GM21381 (cell line): ENCODE results near the gene FHL3.
"Not testable (repeated sequence)": the region's sequence is repeated elsewhere in the genome, so short reads cannot be mapped to it uniquely, and the experiment has no call there.

Source experiments
- ATAC-seq: cut with Tn5 transposase; IDR thresholded peaks from one replicate; pipeline ENCODE4 v1.9.1; 2021; ENCODE audit warnings: mild to moderate bottlenecking, moderate library complexity; ENCODE audit not compliant: unreplicated experiment

FHL3 gene

DNA sequence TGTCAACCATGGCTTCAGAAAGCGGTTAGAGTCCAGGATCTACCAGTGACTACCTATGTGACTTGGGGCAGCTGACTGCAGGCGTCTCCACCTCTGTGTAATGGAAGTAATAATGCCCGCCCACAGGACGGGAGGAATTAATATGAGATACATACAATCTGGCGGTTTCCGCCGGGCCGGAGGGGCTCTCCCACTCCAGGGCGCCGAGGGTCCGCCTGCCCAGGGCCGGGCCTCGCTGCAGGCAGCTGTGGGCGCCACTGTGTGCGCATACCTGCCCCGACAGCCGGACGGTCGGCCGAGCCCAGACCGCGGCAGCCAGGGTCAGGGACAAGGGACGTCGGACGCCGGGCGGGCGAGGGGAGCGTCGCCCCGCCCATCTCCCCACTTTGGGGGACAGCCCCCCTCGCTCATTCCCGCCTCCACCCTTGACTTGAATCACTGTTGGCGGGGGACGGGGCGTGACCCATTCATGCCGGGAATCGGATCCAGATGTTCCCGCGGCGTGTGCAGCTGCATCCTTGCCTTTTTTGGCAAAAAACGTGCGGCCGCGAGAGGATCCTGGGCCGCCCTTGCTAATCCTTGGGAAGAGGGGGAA is 9.5 kb downstream of the FHL3 start:
- ATAC-seq, result no peak

DNA sequence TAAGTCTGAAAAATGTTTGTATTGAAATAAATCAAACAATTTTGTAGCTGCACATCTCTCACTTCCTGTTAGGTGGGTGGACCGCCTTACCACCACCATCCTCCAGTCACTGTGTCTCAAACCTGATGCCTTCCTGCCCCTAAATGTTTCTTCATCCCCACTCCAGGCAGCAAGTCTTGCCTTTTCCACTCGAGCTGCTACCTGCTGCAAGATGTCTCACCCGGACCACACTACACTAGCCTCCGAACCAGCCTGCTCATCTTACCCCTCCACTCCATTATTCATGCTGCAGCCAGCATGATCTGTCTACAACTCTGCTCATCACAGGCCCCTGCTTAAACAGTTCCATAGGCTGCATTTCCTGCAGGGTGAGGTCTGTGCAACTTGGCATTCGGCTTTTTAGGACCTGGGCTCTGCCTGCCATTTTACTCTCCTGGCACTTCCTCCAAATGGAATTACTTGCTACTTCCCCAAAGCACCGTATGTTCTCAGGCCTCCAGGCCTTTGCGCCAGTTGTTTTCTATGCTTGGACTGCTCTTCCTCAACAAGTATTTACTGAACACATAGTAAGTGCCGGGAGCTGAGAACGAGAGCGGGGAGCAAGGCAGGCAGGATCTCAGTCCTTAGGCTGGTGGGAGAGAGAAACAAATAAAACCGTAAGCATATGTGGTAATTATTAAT is 10.3 kb downstream of the FHL3 start:
- ATAC-seq, result no peak

DNA sequence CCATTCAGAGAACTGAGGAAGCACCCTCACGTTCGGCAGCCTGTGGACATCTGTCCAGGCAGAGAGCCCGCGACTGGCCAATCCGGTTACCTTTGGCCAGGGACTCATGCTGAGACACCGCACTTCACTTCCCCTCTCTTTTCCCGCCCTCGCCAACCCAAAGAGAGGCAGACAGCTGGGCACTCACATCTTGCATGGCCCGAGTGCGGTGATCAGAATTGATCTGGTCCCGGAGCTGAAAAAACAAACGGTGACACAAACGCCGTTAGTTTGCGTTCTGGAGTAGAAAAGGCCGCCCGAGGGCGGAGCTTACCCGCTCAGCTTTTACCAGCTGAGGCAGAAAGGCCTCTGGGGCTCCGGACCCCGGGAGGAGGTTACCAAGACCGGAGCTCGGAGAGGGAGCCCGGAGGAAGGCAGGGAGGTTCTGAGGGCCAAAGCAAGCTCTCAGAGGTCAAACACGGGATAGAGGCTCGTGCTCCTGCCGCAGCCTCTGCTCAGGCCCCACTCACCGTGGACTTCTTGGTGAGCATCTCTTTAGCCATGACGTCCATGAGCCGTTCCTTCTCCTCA is 15.9 kb downstream of the FHL3 start:
- ATAC-seq, result peak; percentile 29

DNA sequence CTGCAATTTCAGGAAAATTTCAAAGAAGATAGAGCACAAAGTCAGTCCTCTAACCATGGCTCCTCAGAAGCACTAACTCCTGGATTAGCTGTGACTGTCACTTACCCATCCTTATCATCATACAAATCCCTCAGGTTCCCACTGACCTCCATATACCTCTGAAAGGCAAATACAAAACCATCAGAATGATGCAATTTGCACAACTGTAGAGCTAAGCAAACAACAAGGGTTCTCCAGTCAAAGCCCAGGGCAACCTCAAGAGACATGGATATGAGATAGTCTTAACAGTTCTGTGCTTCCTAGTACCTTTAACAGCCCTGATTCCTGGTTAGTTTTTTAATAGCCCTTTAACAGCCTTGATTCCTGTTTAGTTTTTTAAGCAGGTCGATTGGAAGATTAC is 17.6 kb downstream of the FHL3 start:
- no peak for ATAC-seq

DNA sequence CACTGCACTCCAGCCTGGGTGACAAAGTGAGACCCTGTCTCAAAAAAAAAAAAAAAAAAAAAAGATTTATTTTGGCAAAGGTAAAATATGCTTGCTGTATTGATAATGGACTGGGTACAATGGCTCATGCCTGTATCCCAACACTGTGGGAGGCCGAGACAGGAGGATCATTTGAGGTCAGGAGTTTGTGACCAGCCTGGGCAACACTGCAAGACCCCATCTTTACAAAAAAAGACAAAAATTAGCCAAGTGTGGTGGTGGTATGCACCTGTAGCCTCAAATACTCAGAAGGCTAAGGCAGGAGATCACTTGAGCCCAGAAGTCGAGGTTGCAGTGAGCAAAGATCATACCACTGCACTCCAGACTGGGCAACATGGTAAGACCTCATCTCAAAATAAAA is 21.8 kb downstream of the FHL3 start:
- ATAC-seq, result no peak

DNA sequence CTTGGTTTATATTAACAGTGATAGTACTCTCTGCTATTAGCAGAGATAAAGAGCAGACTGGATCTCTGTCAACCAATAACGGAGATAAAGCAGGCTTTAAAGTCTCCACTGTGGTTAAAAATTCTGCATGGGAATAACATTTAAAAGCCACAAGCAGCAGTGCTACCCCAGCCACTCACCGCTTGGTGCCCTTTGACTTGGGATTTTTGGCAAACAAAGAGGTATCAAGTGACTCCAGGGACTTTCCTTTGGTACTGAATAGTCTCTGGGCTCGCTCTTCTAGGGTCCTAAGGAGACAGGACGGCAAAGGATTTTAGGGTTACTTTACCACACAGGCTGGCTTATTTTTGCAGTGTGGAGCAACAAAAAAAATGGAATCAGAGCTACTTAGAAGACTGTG is 26.8 kb downstream of the FHL3 start:
- ATAC-seq, result no peak

DNA sequence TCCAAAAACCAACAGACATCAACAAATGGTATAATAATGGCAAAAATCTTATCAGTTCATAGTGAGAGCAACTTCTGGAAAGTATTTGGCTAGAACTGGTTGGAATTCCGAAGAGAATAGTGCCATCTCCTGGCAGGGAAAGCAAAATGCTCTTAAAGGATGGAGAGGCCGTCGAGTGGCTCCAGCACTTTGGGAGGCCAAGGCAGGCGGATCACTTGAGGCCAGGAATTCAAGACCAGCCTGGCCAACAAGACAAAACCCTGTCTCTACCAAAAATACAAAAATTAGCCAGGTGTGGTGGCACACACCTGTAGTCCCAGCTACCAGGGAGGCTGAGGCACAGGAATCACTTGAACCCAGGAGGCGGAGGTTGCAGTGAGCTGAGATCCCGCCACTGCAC is 30.2 kb downstream of the FHL3 start:
- not testable (repeated sequence) for ATAC-seq

DNA sequence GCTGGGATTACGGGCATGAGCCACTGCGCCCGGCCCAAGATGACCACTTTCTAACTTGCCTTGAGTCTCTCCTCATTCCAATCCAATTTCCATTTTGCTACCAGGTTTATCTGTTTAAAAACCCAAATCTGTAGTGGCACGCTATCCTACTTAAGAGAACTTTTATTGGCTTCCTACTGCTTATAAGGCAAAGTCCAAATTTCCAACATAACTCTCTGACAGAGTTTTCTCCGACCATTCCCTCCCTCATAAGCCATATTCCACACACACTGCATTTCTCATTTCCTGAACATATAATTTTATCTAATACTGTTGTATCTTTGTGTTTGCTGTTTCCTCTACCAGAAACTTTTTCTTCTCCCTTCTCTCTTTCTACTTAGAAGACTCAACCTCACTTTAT is 30.7 kb downstream of the FHL3 start:
- no peak for ATAC-seq

DNA sequence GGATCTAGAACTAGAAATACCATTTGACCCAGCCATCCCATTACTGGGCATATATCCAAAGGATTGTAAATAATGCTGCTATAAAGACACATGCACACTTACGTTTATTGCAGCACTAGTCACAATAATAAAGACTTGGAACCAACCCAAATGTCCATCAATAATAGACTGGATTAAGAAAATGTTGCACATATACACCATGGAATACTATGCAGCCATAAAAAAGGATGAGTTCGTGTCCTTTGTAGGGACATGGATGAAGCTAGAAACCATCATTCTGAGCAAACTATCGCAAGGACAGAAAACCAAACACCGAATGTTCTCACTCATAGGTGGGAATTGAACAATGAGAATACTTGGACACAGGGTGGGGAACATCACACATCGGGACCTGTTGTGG is 31.6 kb downstream of the FHL3 start:
- not testable (repeated sequence) for ATAC-seq

DNA sequence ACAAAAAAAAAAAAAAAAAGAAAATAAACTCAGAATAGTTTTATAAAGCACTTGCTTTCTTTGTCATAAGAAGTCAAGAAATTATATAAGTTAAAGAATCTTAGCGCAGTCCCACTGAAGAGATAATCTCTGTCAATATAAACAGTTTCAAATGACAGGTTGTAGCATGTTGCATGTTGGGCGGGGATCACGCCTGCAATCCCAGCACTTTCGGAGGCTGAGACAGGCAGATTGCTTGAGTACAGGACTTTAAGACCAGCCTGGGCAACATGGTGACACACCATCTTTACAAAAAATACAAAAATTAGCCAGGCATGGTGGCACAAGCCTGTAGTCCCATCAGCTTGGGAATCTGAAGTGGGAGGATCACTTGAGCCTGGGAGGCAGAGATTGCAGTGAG is 40.0 kb downstream of the FHL3 start:
- ATAC-seq, result no peak

DNA sequence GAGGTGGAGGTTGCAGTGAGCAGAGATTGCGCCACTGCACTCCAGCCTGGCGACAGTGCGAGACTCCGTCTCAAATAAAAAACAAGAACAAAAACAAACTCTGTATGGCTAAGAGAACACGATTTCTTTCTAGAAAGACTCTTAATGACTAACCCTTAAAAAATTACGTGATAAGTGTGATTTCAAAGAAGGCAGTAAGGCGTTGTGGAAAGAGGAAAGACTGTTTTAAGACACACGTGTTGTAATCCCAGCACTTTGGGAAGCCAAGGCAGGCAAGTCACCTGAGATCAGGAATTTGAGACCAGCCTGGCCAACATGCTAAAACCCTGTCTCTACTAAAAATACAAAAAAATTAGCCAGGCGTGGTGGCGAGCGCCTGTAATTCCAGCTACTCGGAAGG is 41.2 kb downstream of the FHL3 start:
- ATAC-seq, result not testable (repeated sequence)

DNA sequence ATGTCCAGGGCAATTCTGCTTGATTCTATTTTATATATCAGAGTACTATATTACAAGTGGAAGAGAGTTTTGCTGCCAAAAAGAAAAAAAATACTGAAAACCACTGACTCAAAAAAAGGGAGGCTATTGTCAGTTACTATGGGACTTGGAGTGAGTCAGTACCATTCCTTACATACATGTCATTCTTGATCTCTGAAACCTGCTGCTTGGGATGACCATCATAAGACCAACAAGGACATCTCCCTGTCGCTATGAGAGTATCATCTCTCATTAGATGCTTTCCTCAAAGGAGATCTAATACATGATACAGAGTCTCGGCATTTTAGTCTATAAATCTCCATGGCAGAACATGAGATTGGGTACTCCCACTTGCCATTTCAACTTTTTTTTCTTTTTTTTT is 46.6 kb downstream of the FHL3 start:
- ATAC-seq, result no peak

DNA sequence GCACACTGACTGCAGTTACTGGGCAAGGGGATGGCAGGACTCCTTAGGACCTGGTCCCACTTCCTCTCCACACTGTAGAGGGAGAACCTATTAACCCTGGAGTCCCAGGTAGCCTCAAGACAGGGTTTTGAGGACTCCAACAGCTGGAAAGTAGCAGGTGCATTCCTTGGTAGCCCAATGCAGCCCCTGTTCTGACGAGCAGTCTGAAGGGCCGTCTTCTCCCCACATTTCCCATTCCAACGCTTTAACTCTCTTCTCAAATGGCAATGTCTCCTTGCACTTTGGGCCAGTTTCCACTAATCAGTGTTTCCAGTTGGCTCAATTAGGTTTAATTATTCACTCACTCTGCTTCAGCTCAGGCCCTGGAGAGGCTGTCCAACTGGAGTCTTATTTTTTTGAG is 49.6 kb downstream of the FHL3 start:
- no peak for ATAC-seq

DNA sequence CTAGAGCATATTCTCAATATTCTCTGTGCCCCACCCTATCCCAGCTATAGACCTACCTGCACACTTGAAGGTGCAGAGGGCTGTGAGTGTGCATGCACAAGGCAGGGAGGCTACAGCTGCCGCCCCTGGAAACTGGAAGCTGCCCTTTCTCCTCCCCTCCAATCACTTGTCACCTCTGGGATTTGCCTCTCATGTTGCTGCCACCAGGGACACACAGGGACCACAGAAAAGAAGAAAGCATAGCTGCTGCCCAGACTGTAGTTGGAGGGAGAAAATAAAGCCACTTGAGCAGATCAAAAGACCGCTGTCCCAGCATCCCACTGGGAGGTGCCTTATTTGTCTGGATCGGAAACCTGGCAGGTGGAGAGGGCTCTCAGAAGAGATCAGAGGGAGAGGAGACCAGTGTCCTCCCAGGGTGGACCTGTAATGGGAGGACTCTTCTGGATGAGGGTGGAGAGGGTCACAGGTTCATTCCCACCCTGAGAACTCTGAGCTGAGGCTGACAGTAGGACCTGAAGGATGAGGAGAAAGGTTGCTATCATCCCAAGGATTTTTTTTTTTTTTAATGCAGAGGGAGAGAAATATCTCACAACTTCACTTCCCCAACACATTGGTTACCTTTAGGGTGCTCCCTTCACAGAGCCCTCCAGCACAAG is 50.9 kb downstream of the FHL3 start:
- no peak for ATAC-seq

DNA sequence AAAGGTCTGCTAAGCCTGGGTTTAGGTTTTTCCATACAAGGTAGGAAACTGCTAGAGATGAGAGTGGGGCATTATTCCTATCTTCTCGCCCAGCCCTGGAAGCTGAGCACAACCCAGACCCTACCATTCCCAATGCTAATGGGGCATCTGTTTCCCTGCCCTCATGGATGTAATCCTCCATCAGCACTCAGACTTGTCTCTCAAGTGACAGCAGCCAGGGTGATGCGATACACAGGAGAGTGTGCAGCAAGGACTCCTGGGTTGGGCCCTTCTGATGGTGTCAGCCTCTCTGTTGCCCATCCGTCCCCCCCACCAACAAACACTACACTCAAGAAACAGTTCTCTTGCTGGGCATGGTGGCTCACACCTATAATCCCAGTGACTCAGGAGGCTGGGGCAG is 52.6 kb downstream of the FHL3 start:
- ATAC-seq, result no peak

DNA sequence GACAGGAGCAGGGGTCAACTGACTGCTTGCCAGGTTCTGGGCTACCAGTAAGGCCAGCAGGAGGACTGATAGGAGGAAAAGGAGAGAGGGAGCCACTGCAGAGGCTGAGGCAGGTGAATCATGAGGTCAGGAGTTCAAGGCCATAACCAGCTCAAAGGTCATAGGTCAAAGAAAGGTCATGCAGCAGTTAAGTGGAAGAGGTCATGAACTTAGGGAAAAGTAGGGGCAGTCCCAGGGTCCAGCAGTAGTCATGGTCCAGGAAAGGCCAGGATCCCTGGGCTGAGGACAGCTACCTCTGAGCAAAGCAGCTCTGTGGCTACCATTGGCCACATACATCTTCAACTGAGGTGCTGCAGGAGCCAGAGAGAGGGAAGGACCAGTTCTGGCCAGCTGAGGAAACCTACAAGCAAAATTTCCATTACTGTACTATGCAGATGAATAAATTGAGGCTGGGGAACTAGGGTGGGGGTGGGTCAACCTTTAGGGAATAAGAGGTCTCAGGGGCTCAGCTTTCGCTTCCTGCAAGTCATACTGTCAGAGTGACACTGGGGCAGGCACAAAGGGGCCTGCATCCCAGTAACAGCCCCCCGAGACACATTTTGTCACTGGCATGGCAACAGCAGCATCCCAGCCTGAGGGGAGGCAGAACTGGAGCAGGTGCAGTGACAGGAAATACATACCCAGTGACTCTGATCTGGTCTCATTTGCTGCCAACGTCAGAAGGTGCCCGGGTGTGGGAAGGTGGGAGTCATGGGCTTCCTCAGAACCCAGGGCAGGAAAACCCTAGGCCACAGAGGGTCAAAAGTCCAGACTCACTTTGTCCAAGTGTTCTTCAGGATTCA is 53.3 kb downstream of the FHL3 start:
- ATAC-seq, result no peak

DNA sequence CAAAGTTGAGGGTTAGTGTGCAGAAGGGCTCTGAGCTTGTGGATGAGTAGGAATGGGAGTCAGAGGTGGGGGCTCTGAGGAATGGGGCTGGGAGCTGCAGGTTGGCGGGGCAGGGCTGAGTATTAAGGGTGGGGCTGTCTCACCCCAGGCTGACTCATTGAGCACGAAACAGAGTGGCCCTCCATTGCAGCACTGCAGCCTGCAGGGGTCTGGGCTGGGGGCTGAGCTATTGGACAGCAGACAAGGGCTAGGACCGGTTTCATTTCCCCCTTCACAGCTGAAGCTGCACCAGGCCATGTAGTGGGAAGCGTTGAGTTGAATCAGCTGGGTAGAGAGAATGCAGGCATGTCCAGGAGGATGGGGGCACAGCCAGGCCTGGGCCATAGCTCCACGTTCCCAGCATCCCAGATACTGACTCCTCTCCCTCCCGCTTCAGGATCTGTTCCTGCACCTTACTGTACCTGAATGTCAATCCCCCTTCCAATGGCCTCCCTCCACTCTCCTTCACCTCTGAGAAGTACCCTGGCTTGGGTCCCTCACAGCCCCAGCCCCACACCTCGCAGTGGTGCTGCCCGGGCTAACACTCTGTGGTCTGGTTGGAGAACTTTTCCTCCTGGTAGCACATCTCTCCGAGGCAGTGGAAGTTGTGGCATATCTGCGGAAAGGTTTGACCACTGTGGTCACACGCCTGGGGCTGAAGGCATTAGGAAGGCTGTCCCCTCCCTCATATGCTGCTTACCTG is 54.1 kb downstream of the FHL3 start:
- ATAC-seq, result no peak

DNA sequence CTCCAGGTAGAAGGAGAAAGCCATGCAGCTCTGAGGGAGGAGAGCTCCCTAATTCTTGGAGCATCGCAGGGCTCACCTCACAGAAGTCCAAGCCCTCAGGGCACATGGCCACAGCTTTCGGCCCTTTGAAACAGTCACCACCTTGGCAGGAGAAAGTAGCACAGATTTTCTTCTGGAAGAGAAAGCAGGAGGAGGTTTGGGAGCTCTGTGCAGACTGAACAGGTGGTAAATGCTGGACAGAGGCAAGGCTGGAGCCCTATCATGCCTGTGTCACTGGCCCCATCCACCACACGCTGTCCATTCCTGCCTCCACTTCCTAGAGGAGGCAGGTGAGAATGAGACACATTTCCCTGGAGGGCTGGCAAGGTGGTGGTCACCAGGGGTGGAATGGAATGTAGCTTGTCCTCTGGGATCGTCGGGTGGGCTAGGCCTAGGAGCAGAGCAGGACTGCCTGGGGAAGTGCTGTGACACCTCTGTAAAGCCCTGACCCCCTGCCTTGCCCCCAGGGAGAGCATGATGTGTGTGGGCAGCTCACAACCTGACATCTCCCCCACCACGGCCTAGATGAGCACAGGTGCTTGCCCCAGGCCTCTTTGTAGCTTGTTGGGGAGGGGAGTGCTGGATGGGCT is 55.7 kb downstream of the FHL3 start:
- no peak for ATAC-seq

DNA sequence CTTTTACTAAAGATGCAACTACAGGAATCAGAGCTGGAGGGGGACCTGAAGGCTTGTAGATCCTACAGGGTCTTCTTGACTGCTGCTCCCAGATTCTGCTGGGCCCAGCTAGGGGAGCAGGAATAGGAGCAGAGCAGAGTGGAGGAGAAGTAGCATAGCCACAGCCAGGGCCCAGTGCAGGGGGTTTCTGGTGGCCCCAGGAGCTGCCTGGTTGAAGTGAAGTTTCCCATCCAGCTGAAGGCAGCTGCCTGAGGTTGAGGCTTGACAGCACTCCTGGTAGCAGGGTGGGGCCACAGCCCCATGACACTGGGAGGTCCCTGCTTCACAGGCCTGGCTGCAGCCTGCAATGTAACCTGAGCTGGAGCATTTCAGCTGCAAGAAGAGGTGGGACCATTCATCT is 56.5 kb downstream of the FHL3 start:
- no peak for ATAC-seq

DNA sequence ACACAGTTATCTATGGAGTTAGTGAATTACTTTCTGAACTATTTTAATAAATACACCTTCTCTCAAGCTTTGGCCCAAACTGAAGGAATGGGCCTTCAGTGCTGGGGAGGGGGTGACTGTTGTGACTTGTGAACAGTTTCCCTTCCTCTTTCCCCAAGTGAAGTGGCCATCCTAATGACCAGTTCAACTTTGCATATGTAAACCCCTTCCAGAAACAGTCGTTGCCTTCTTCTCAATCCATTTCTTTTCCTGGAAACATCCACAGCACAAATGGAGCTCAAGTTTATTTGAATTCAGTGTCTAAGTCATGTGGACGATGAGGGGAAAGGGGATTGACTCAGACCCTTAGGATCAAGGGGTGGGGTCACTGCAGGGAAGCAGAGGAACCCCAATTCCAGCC is 57.1 kb downstream of the FHL3 start:
- ATAC-seq, result no peak
